Measurements from ENCODE around the gene FKBP8. TPM values are rescaled to one million over a fixed set of nuclear protein-coding genes. Genes with fewer than 3 reads are reported as not detected.

FKBP8 gene
- polyA plus RNA-seq, 3 donors: 78.0 to 159 (median 81.2) TPM

- Mint-ChIP-seq H3K36me3 (peaks cover 23 to 33% of the 10 kb centered on the region in 2 donors), H3K27me3 (ENCODE audit: low read depth in 3 of 3) (peaks cover 0 to 5% (median 0%) of the 10 kb centered on the region in 3 donors), H3K27ac (peak overlapping the region in 6 of 7 donors; percentile 7 to 68 (median 56)), H3K9me3 (no peaks in the 10 kb centered on the region), H3K4me3 (no peak overlapping the region), H3K4me1 (peaks cover 78% of the 10 kb centered on the region)
- H2AFZ ChIP-seq (ENCODE audit: insufficient read depth, low read depth, low read length, poor library complexity, severe bottlenecking): no peak overlapping the region
- peaks cover 0 to 12% of the 10 kb centered on the region in 2 donors for H3K36me3 ChIP-seq (replicated peaks in 1 of 2; ENCODE audit: control insufficient read depth in 1 of 2, insufficient read depth in 2 of 2, low read length in 2 of 2)
- H3K4me2 ChIP-seq (replicated peaks; ENCODE audit: extremely low read depth, low read length, poor library complexity, severe bottlenecking): no peak overlapping the region
- no peaks in the 10 kb centered on the region for H3K27me3 ChIP-seq (ENCODE audit: control insufficient read depth in 2 of 2, insufficient read depth in 2 of 2, low read length in 2 of 2)
- H3K9ac ChIP-seq (ENCODE audit: insufficient read depth, low read length, poor library complexity, severe bottlenecking): no peak overlapping the region
- no peak for TF ChIP-seq CTCF (IDR thresholded peaks at IDR 0.05)
- 98% methylated on average over 7 of the region's 15 CpGs for WGBS (ENCODE audit: insufficient coverage)
- H3K79me2 ChIP-seq (ENCODE audit: insufficient read depth, low read length): peaks cover 98% of the 10 kb centered on the region
- DNase-seq: no peak
- peaks cover 48 to 71% of the 10 kb centered on the region in 2 donors for H3K4me1 ChIP-seq (ENCODE audit: control insufficient read depth in 1 of 2, insufficient read depth in 2 of 2, low read length in 2 of 2)
- H3K27ac ChIP-seq (ENCODE audit: low read depth in 1 of 2, low read length in 2 of 2): peak overlapping the region in 1 of 2 donors; percentile 26
- intact Hi-C loops (cut with micrococcal nuclease): no loop called here
- H3K9me3 ChIP-seq (replicated peaks in 1 of 2; ENCODE audit: control insufficient read depth in 1 of 2, insufficient read depth in 1 of 2, low read length in 2 of 2): no peaks in the 10 kb centered on the region
- peaks cover 99% of the 10 kb centered on the region for H4K20me1 ChIP-seq (ENCODE audit: insufficient read depth, low read length)
- H3K4me3 ChIP-seq (replicated peaks in 1 of 3; ENCODE audit: low read depth in 2 of 3, low read length in 3 of 3): no peak overlapping the region
Measured at GRCh38 chr19:18491995-18492953, 51.1 kb downstream of the FKBP8 start.

- no peaks in the 10 kb centered on the region for H3K27me3 ChIP-seq (ENCODE audit: control insufficient read depth in 2 of 2, insufficient read depth in 2 of 2, low read length in 2 of 2)
- H3K27ac Mint-ChIP-seq: peak overlapping the region in 5 of 7 donors; percentile 19 to 53 (median 46)
- no peak overlapping the region for H2AFZ ChIP-seq (ENCODE audit: insufficient read depth, low read depth, low read length, poor library complexity, severe bottlenecking)
- H3K4me1 ChIP-seq (ENCODE audit: control insufficient read depth in 1 of 2, insufficient read depth in 2 of 2, low read length in 2 of 2): peaks cover 48 to 71% of the 10 kb centered on the region in 2 donors
- H3K36me3 Mint-ChIP-seq: peaks cover 25 to 33% of the 10 kb centered on the region in 2 donors
- H3K9ac ChIP-seq (ENCODE audit: insufficient read depth, low read length, poor library complexity, severe bottlenecking): no peak overlapping the region
- no peaks in the 10 kb centered on the region for H3K9me3 Mint-ChIP-seq
- peaks cover 0 to 8% (median 0%) of the 10 kb centered on the region in 3 donors for H3K27me3 Mint-ChIP-seq (ENCODE audit: low read depth in 3 of 3)
- H3K36me3 ChIP-seq (replicated peaks in 1 of 2; ENCODE audit: control insufficient read depth in 1 of 2, insufficient read depth in 2 of 2, low read length in 2 of 2): peaks cover 0 to 12% of the 10 kb centered on the region in 2 donors
- no peak for TF ChIP-seq CTCF (IDR thresholded peaks at IDR 0.05)
- 94% methylated on average over 3 of the region's 6 CpGs for WGBS (ENCODE audit: insufficient coverage)
- H3K4me2 ChIP-seq (replicated peaks; ENCODE audit: extremely low read depth, low read length, poor library complexity, severe bottlenecking): no peak overlapping the region
- H3K27ac ChIP-seq (ENCODE audit: low read depth in 1 of 2, low read length in 2 of 2): no peak overlapping the region
- H3K4me3 Mint-ChIP-seq: no peak overlapping the region
- no peak for DNase-seq
- H3K4me1 Mint-ChIP-seq: peaks cover 78% of the 10 kb centered on the region
- peaks cover 99% of the 10 kb centered on the region for H3K79me2 ChIP-seq (ENCODE audit: insufficient read depth, low read length)
- intact Hi-C loops (cut with micrococcal nuclease): no loop called here
- H3K9me3 ChIP-seq (replicated peaks in 1 of 2; ENCODE audit: control insufficient read depth in 1 of 2, insufficient read depth in 1 of 2, low read length in 2 of 2): no peaks in the 10 kb centered on the region
- H3K4me3 ChIP-seq (replicated peaks in 1 of 3; ENCODE audit: low read depth in 2 of 3, low read length in 3 of 3): no peak overlapping the region
- H4K20me1 ChIP-seq (ENCODE audit: insufficient read depth, low read length): peaks cover 99% of the 10 kb centered on the region
Measured at GRCh38 chr19:18490728-18491127, 52.6 kb downstream of the FKBP8 start.
